PC-3 (cell line): ENCODE measurements around the gene RNF41. TPM values are rescaled to one million over a fixed set of nuclear protein-coding genes. Genes with fewer than 3 reads are reported as not detected.

Experiments
- ATAC-seq: fragments of 200-7000 bp; cut with Tn5 transposase; 2 replicates; pipeline ENCODE4 v1.9.1; 2020; ENCODE audit warnings: mild to moderate bottlenecking, moderate library complexity
- BruUV-seq: library from RNA; stranded (reverse); fragments of 400-500 nt; replicated peaks from 2 replicates; lab custom pipeline; 2021; lab: Mats Ljungman, UMichigan
- CTCF ChIA-PET: fragments of 300-600 bp; sonication (Branson Sonifier 250); formaldehyde crosslinking; loops from one replicate; lab custom pipeline; 2022; ENCODE audit warnings: antibody characterized with exemption; lab: Charles Lee
- POLR2A ChIA-PET: fragments of 300-600 bp; sonication (Branson Sonifier 250); formaldehyde crosslinking; loops from one replicate; lab custom pipeline; 2022; ENCODE audit warnings: antibody characterized with exemption; ENCODE audit not compliant: unreplicated experiment; lab: Charles Lee
- DNase-seq: peaks from one replicate; pipeline ENCODE4 v3.0.0-alpha.2; 2015
- H2AFZ ChIP-seq: fragments of 300-600 bp; sonication (generic); 2 replicates; pipeline ENCODE4 v1.6.0; 2016; ENCODE audit warnings: antibody characterized with exemption, low read length
- H3F3A ChIP-seq: fragments of 300-600 bp; sonication (generic); one replicate; pipeline ENCODE4 v1.6.0; 2017; ENCODE audit warnings: antibody characterized with exemption, low read length, control low read depth, mild to moderate bottlenecking; ENCODE audit not compliant: unreplicated experiment
- H3K27ac ChIP-seq: fragments of 300-600 bp; sonication (generic); 2 replicates; pipeline ENCODE4 v1.5.1; 2016; ENCODE audit warnings: mild to moderate bottlenecking, low read length
- H3K27me3 ChIP-seq: fragments of 300-600 bp; sonication (generic); 2 replicates; pipeline ENCODE4 v1.6.1; 2016; ENCODE audit warnings: low read length, mixed read lengths
- H3K36me3 ChIP-seq: fragments of 300-600 bp; sonication (generic); 2 replicates; pipeline ENCODE4 v1.6.1; 2016; ENCODE audit warnings: low read depth, mixed run types, low read length, mixed read lengths
- H3K4me1 ChIP-seq: fragments of 300-600 bp; sonication (generic); 2 replicates; pipeline ENCODE4 v1.5.1; 2016; ENCODE audit warnings: low read length; ENCODE audit not compliant: insufficient read depth
- H3K4me2 ChIP-seq: fragments of 300-600 bp; sonication (generic); 2 replicates; pipeline ENCODE4 v1.6.0; 2016; ENCODE audit warnings: low read length
- H3K4me3 ChIP-seq: fragments of 300-600 bp; sonication (generic); 2 replicates; pipeline ENCODE4 v1.5.1; 2016; ENCODE audit warnings: mild to moderate bottlenecking, low read length, mixed read lengths
- H3K79me2 ChIP-seq: fragments of 300-600 bp; sonication (generic); 2 replicates; pipeline ENCODE4 v1.6.1; 2017; ENCODE audit warnings: low read length, mixed read lengths
- H3K9ac ChIP-seq: fragments of 300-600 bp; sonication (generic); 2 replicates; pipeline ENCODE4 v1.6.0; 2016; ENCODE audit warnings: mild to moderate bottlenecking, low read length
- H3K9me2 ChIP-seq: fragments of 300-600 bp; sonication (generic); replicated peaks from 2 replicates; pipeline ENCODE4 v1.6.1; 2016; ENCODE audit warnings: mixed run types, low read length, mixed read lengths
- H3K9me3 ChIP-seq: fragments of 300-600 bp; sonication (generic); 2 replicates; pipeline ENCODE4 v1.6.1; 2016; ENCODE audit warnings: low read length, mixed read lengths
- H4K20me1 ChIP-seq: fragments of 300-600 bp; sonication (generic); 2 replicates; pipeline ENCODE4 v1.6.1; 2016; ENCODE audit warnings: low read length, mixed read lengths
- CTCF ChIP-seq: fragments of 300-600 bp; sonication (generic); conservative IDR thresholded peaks from 2 replicates; pipeline ENCODE4 v1.5.1; 2017; ENCODE audit warnings: antibody characterized with exemption, low read depth, mild to moderate bottlenecking, low read length
- EZH2 ChIP-seq: fragments of 300-600 bp; sonication (generic); IDR thresholded peaks from one replicate; pipeline ENCODE4 v1.6.1; 2017; ENCODE audit warnings: antibody characterized with exemption, mild to moderate bottlenecking, low read length; ENCODE audit not compliant: unreplicated experiment
- EZH2phosphoT487 ChIP-seq: fragments of 300-600 bp; sonication (generic); IDR thresholded peaks from 2 replicates; pipeline ENCODE4 v1.6.1; 2018; ENCODE audit warnings: mild to moderate bottlenecking, antibody characterized with exemption, low read length, borderline replicate concordance
- intact Hi-C: fragments of 100-400 bp; cut with micrococcal nuclease; formaldehyde crosslinking; loops from 2 replicates; pipeline ENCODE4 v1.9.0; 2023
- total RNA-seq: library from RNA; depleted of rRNA; stranded (reverse); fragments of >200 nt; gene quantifications from 2 replicates; pipeline ENCODE4 v1.2.3, GENCODE V29; 2014

The RNF41 gene
- total RNA-seq, 1 experiment from 2014 or later = 52.1 TPM

- TSS peak; percentile 74 for BruUV-seq
- Histone ChIP-seq H4K20me1 (peaks cover 34% of the 10 kb centered on the region), H3K9me3 (no peaks in the 10 kb centered on the region), H3K27me3 (no peaks in the 10 kb centered on the region), H3K4me1 (peaks cover 26% of the 10 kb centered on the region), H3K36me3 (peaks cover 44% of the 10 kb centered on the region), H2AFZ (no peak overlapping the region), H3K4me3 (peak overlapping the region; percentile 76), H3K9ac (peak overlapping the region; percentile 90), H3F3A (peaks cover 9% of the 10 kb centered on the region), H3K27ac (peak overlapping the region; percentile 68), H3K9me2 (no peaks in the 10 kb centered on the region), H3K79me2 (peaks cover 38% of the 10 kb centered on the region), H3K4me2 (peak overlapping the region; percentile 97)
- POLR2A ChIA-PET = interaction anchor here (1.0 to 1.8 kb wide), 2 partner anchors 31 to 41 kb away, joined by 4 to 6 read pairs; partner anchors contain the start of genes ESYT1 and ZC3H10
- intact Hi-C loops = loop anchor here (1.0 to 5.0 kb wide), 3 partner anchors 30 to 42 kb away; partner anchors contain the start of genes RPL41, SMARCC2 and ZC3H10
- CTCF ChIA-PET = interaction anchor here (0.8 to 0.9 kb wide), 2 partner anchors 29 to 41 kb away, joined by 3 read pairs; partner anchors contain the start of gene ZC3H10
- peak; percentile 67 for DNase-seq
- TF ChIP-seq EZH2phosphoT487 (no peak), EZH2 (no peak), CTCF (no peak)
- ATAC-seq = peak; percentile 45
Observed at GRCh38 chr12:56158926-56159461, 62.7 kb downstream of the RNF41 start.

GRCh38 chr12:56158029-56158925 is 63.4 kb downstream of the RNF41 start, which contains the start of gene MYL6:
Gene MYL6, plus strand, starts transcription at chr12:56158359. Its CDS starts 43 bp downstream, at chr12:56158402.
- no peaks in the 10 kb centered on the region for H3K9me2 ChIP-seq
- TF ChIP-seq EZH2phosphoT487 = no peak
- no peak for TF ChIP-seq EZH2
- no peak for TF ChIP-seq CTCF
- POLR2A ChIA-PET = interaction anchor here (0.5 to 1.8 kb wide), 3 partner anchors 29 to 40 kb away, joined by 4 to 6 read pairs (median 4); partner anchors contain the start of genes ESYT1 and ZC3H10
- H3K4me1 ChIP-seq = peaks cover 28% of the 10 kb centered on the region
- peaks cover 40% of the 10 kb centered on the region for H3K36me3 ChIP-seq
- no peaks in the 10 kb centered on the region for H3K27me3 ChIP-seq
- peaks cover 41% of the 10 kb centered on the region for H3K79me2 ChIP-seq
- peak within 1 kb of the TSS; percentile 90 for H3K9ac ChIP-seq
- H4K20me1 ChIP-seq = peaks cover 34% of the 10 kb centered on the region
- ATAC-seq (peak; percentile 76), DNase-seq (peak; percentile 99)
- peak within 1 kb of the TSS; percentile 73 for H3K27ac ChIP-seq
- peak within 1 kb of the TSS; percentile 80 for H2AFZ ChIP-seq
- H3K4me3 ChIP-seq = peak within 1 kb of the TSS; percentile 76
- CTCF ChIA-PET = interaction anchor here (0.8 to 0.9 kb wide), 2 partner anchors 30 to 40 kb away, joined by 3 read pairs; partner anchors contain the start of gene ZC3H10
- peak within 1 kb of the TSS; percentile 97 for H3K4me2 ChIP-seq
- BruUV-seq = TSS peak; percentile 55
- peaks cover 5% of the 10 kb centered on the region for H3F3A ChIP-seq
- intact Hi-C loops = loop anchor here (1.0 to 5.0 kb wide), 3 partner anchors 31 to 41 kb away; partner anchors contain the start of genes RPL41, SMARCC2 and ZC3H10
- no peaks in the 10 kb centered on the region for H3K9me3 ChIP-seq
